HG02642 (cell line): ENCODE results near the gene ZNF700.
"Not testable (repeated sequence)": the region's sequence is repeated elsewhere in the genome, so short reads cannot be mapped to it uniquely, and the experiment has no call there.

ENCODE experiments used
- ATAC-seq: cut with Tn5 transposase; IDR thresholded peaks from one replicate; pipeline ENCODE4 v1.9.1; 2021; ENCODE audit warnings: mild to moderate bottlenecking; ENCODE audit not compliant: unreplicated experiment, poor library complexity

The ZNF700 gene

DNA sequence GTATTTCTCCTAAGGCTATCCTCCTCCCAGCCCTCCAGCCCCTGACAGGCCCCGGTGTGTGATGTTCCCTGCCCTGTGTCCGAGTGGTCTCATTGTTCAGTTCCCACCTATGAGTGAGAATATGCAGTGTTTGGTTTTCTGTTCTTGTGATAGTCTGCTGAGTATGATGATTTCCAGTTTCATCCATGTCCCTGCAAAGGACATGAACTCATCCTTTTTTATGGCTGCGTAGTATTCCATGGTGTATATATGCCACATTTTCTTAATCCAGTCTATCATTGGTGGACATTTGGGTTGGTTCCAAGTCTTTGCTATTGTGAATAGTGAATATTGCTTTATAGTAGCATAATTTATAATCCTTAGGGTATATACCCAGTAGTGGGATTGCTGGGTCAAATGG lies 10.9 kb downstream of the ZNF700 start:
- ATAC-seq, result not testable (repeated sequence)

DNA sequence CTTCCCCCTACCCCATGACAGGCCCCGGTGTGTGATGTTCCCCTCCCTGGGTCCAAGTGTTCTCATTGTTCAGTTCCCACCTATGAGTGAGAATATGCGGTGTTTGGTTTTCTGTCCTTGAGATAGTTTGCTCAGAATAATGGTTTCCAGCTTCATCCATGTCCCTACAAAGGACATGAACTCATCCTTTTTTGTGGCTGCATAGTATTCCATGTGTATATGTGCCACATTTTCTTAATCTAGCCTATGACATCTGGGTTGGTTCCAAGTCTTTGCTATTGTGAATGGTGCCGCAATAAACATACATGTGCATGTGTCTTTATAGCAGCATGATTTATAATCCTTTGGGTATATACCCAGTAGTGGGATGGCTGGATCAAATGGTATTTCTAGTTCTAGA lies 13.5 kb downstream of the ZNF700 start:
- not testable (repeated sequence) for ATAC-seq

GRCh38 chr19:11941361-11941887 lies 16.5 kb downstream of the ZNF700 start:
- not testable (repeated sequence) for ATAC-seq

DNA sequence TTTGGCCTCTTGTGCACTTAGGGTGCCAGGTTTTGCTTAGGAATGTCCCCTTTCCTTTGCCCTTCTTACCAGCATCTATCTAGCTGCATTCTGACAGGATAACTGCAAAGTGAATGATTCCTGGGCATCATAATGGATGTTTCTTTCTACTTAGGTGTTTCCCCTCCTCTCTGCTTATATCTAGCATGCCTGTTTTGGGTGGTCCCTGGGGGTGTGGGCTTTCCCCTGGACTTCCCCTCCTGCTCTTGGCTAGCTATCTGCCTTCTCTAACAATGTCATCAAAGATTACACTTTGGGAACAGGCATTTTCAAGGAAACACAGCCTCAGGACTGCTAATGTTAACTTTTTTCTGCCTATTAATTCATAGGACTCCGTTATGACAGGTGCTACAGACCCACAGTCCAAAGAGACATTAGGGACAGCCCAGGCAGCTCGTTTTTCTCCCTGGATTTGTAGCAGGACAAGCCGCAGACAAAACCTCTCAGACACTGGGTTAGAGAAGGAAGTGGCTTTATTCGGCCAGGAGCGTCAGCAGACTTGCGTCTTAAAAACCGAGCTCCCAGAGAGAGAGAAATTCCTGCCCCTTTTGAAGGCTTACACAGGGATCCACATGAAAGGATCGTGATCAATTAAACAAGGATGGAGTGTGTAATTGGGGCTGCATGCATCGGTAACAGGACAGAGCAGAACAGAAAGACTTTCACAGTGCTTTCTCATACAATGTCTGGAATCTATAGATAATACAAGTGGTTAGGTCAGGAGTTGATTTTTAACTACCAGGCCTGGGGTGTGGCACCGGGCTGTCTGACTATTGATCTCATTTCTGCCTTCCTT lies 17.3 kb downstream of the ZNF700 start:
- no peak for ATAC-seq

DNA sequence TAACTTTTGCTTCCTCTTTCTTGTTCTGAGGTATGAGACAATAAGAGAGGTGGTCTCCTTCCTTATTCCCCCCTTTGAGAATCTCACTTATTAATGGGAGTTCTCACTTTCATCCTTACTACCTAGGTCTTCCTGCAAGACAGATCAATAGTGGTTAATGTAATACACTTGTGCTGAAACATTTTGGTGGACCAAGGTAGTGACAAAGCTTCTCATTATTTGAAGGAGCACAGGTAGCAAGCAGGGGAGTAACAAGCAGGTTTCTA lies 17.9 kb downstream of the ZNF700 start:
- no peak for ATAC-seq

DNA sequence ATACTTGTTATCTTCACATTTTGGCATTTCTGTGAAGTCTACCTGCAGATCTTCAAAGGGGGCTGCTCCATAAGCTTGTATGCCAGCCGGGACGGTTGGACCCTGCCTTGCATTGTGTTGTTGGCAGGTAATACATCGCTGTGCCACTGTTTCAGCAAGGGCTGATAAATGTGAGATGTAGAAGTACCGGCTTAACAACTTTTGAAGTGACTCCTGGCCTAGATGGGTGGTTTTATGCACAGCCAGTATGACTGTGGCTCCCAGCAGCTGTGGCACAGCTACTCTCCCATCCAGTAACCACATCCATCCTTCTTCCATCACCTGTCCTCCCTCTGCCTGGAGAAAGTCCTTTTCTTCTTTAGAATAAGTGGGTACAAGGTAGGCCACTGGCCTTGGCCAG lies 19.7 kb downstream of the ZNF700 start:
- ATAC-seq, result no peak

GRCh38 chr19:11948646-11949045 lies 23.7 kb downstream of the ZNF700 start:
- no peak for ATAC-seq

GRCh38 chr19:11949201-11949600 lies 24.3 kb downstream of the ZNF700 start:
- no peak for ATAC-seq

GRCh38 chr19:11949614-11950080 lies 24.7 kb downstream of the ZNF700 start:
- not testable (repeated sequence) for ATAC-seq

GRCh38 chr19:11950312-11950711 lies 25.4 kb downstream of the ZNF700 start:
- ATAC-seq, result no peak

DNA sequence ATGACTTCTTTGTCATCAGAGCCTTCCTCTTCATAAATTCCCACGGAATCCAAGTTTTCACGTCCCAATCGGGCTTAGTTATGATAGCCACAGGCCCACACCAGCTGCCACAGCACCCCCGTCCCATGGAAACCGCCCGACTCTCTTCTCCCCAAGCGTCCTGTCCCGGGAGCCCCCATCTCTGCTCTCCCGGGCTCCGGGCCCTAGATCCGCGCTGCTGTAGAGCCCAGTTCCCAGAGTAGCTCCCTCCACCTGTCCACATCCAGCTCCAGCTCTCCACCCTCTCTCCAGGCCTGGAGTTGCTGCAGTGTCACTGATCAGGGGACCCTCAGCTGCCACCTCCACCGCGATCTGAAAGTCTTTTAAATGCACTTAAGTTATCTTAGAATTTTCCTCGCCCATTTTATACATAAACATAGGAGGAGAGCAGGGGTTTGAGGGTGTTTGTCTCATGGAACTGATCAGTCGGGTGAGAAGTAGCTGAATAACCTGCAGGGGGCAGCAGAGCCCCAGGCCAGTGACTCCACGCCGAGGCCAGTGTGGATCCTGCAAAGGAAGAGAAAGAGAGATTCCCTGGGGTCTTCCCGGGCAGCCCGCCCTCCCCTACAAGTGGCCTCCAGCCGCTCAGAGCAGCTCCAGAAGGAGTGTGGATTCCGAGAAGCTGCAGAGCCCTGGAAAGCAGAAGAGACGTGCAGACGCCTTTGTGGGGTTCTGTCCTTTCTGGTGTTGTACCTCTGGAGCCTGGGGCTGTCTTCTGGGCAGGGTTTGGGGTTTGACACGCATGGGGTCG lies 38.9 kb downstream of the ZNF700 start:
- ATAC-seq, result no peak

DNA sequence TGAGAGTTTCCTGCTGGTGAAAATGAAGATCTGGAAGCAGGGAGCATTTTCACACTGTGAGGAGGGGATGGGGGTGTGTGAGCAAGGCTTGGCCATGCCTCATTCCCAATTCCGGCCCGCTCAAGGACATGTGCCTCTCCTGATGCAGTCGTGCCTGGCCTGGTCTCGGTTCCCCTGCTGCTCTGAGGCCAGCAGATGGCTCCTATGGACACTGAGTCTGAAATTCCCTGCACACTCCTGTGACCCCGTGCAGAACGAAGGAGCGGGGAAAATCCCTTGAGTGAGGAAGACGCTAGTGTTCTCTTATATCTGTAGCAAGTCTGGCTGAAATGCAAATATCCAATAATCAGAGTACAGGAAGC lies 39.6 kb downstream of the ZNF700 start:
- no peak for ATAC-seq

DNA sequence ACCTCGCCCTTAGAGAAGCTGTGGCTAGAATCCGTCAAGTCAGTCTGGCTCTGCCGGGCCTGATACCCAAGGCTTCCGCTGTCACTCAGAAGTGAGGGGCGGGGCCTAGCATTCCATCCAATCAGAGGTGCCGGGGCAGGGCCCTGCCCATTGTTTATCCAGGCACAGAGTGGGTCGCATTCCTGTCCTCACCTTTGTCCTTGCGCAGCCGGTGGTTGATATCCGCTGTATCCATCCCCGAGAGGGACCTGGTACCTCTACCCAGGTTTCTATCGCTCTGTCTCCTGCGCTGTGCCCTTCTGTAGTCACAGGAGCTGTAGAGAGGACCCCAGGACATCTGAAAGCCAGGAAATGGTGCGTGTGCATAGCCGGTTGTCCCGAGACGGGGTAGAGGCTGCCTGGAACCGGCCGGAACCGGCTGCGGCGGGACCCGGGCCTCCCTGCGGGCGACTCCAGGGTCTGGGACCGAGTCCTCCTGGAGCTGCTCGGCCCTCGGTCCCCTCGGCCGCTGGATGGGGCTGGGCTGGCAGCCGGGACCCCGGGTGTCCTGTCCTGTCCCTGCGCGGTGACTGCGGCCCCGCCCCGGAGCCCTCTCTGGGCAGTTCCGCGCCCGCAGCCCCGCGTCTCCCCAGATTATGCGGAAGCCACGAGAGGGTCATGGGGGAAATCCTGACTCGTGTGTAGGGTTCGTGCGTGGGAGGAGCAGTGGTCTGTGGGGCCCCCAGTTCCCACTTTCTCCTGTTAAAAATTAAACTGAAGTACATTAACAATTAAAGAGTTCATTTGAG lies 40.1 kb downstream of the ZNF700 start, which contains the start of gene ZNF763:
Gene ZNF763, plus strand, starts transcription at position 183 of the 788 bp plus-strand sequence. Its CDS starts 169 bp downstream, at position 352.
- peak; percentile 92 for ATAC-seq

DNA sequence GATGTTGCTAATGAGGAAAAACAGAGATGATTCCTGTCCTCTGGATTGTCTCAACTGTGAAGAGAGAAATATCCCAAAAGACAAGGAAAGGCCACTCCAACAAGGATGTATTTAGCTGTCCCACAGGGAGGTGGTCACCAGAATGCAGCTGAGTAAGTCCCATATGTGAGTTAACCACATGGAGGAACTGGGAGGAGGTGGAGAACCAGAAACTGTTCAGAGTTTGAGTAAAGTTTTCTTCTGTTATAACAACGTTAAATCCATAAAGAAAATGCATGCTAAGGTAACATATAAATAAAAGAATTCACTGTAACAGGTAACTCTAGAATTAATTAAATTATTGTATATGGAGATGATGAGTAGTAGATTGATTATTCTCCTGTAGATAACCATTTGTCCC lies 45.3 kb downstream of the ZNF700 start:
- ATAC-seq, result no peak

- ATAC-seq, result no peak
These were observed 46.1 kb downstream of the ZNF700 start for GRCh38 chr19:11971041-11971440.

- no peak for ATAC-seq
These were observed 48.3 kb downstream of the ZNF700 start for GRCh38 chr19:11973019-11973810.

DNA sequence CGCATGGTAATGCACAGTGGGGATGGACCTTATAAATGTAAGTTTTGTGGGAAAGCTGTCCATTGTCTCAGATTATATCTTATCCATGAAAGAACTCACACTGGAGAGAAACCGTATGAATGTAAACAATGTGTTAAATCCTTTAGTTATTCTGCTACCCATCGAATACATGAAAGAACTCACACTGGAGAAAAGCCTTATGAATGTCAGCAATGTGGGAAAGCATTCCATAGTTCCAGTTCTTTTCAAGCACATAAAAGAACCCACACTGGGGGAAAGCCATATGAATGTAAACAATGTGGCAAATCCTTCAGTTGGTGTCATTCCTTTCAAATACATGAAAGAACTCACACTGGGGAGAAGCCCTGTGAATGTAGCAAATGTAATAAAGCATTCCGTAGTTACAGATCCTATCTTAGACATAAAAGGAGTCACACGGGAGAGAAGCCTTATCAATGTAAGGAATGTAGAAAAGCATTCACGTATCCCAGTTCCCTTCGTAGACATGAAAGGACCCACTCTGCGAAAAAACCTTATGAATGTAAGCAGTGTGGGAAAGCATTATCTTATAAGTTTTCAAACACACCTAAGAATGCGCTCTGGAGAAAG lies 53.7 kb downstream of the ZNF700 start:
- ATAC-seq, result no peak

DNA sequence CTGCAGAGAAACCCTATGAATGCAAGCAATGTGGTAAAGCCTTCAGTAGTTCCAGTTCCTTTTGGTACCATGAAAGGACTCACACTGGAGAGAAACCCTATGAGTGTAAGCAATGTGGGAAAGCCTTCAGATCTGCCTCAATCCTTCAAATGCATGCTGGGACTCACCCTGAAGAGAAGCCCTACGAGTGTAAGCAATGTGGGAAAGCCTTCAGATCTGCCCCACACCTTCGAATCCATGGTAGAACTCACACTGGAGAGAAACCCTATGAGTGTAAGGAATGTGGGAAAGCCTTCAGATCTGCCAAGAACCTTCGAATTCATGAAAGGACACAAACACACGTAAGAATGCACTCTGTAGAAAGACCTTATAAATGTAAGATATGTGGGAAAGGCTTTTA lies 54.6 kb downstream of the ZNF700 start:
- ATAC-seq, result no peak

DNA sequence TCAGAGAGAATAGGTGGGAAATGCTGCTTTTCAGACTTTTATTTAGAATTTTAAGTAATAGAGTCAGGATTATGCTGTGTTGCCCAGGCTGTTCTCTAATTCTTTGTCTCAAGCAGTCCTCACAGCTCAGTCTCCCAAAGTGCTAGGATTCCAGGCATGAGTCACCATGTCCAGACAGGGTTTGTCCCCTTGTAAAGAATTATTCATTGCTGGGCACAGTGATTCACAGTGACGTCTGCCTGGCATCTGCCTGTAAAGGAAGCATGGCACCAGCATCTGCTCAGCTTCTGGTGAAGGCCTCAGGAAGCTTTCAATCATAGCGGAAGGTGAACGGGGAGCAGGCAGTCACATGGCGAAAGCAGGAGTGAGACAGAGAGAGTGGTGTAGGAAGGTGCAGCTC lies 57.6 kb downstream of the ZNF700 start:
- ATAC-seq, result no peak
